Immature natural killer cell (primary cell): ENCODE data around the gene UBAC1. TPM values are rescaled to one million over a fixed set of nuclear protein-coding genes. Genes with fewer than 3 reads are reported as not detected.

Source experiments
- DNase-seq, 3 donors: peaks; one replicate each; pipeline ENCODE4 v3.0.0; 2022; ENCODE audit warnings: mixed read lengths in 1 of 3
- H3K27ac Mint-ChIP-seq, 6 donors: one replicate each; pipeline ENCODE4 v1.8.0; 2020; ENCODE audit warnings: mixed read lengths in 6 of 6, mild to moderate bottlenecking in 5 of 6, inconsistent platforms in 4 of 6, moderate library complexity in 3 of 6
- H3K27me3 Mint-ChIP-seq, 3 donors: one replicate each; pipeline ENCODE4 v1.8.0; 2020 to 2021; ENCODE audit warnings: low read depth in 3 of 3, mild to moderate bottlenecking in 3 of 3, mixed read lengths in 3 of 3, moderate library complexity in 3 of 3, inconsistent platforms in 1 of 3
- H3K36me3 Mint-ChIP-seq, 3 donors: one replicate each; pipeline ENCODE4 v1.8.0; 2020; ENCODE audit warnings: mixed read lengths in 3 of 3, inconsistent platforms in 2 of 3, mild to moderate bottlenecking in 2 of 3
- H3K4me1 Mint-ChIP-seq, 2 donors: one replicate each; pipeline ENCODE4 v1.8.0; 2020; ENCODE audit warnings: inconsistent platforms in 2 of 2, mild to moderate bottlenecking in 2 of 2, mixed read lengths in 2 of 2, moderate library complexity in 1 of 2
- H3K4me3 Mint-ChIP-seq, 5 donors: one replicate each; pipeline ENCODE4 v1.8.0; 2020; ENCODE audit warnings: mild to moderate bottlenecking in 5 of 5, mixed read lengths in 5 of 5, inconsistent platforms in 3 of 5, moderate library complexity in 3 of 5
- H3K9me3 Mint-ChIP-seq, 6 donors: one replicate each; pipeline ENCODE4 v1.8.0; 2020; ENCODE audit warnings: mild to moderate bottlenecking in 6 of 6, mixed read lengths in 6 of 6, inconsistent platforms in 4 of 6, moderate library complexity in 3 of 6
- polyA plus RNA-seq, 3 donors: library from polyadenylated mRNA; unstranded; fragments of 300-500 nt; fragmentation: Illumina TruSeq; gene quantifications; one replicate each; pipeline ENCODE4 v1.2.3, GENCODE V29; 2021

The UBAC1 gene
- polyA plus RNA-seq, 3 donors from 2014 or later, result 16.4 to 28.3 (median 17.7) TPM

DNA sequence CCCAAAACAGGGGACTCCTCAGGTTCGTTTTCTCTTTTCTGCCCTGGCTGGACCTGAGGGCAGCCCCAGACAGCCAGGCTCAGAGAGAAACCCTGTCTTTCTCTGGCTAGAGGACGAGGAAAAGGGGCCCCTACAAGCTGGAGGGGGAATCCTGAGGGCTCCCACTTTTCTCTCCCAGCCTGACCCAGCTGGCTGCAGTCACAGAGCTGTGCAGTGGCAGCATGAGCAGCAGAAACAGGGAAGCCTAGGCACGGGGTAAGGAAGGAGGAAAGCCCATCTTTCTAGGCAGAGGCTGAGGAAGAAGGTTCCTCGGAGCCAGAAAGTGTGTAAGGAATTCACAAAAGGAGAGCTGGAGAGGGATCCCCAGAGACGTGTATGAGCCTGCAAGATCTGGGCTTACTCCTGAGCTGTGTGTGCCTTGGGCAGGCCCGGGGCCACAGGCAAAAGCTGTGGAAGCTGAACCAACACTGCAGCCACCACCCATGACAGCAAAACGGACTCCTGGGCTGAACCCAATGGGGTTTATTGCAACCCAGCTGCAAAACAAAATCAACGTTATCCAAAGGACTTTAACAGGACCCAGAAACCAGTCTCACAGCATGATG, 70.0 kb downstream of the UBAC1 start:
- peaks cover 50 to 69% of the 10 kb centered on the region in 2 donors for H3K4me1 Mint-ChIP-seq
- peaks cover 0 to 6% (median 4%) of the 10 kb centered on the region in 3 donors for H3K27me3 Mint-ChIP-seq
- H3K27ac Mint-ChIP-seq, result peak overlapping the region in 1 of 6 donors; percentile 57
- H3K36me3 Mint-ChIP-seq, result no peaks in the 10 kb centered on the region
- no peak for DNase-seq
- no peak overlapping the region for H3K4me3 Mint-ChIP-seq
- no peaks in the 10 kb centered on the region for H3K9me3 Mint-ChIP-seq

DNA sequence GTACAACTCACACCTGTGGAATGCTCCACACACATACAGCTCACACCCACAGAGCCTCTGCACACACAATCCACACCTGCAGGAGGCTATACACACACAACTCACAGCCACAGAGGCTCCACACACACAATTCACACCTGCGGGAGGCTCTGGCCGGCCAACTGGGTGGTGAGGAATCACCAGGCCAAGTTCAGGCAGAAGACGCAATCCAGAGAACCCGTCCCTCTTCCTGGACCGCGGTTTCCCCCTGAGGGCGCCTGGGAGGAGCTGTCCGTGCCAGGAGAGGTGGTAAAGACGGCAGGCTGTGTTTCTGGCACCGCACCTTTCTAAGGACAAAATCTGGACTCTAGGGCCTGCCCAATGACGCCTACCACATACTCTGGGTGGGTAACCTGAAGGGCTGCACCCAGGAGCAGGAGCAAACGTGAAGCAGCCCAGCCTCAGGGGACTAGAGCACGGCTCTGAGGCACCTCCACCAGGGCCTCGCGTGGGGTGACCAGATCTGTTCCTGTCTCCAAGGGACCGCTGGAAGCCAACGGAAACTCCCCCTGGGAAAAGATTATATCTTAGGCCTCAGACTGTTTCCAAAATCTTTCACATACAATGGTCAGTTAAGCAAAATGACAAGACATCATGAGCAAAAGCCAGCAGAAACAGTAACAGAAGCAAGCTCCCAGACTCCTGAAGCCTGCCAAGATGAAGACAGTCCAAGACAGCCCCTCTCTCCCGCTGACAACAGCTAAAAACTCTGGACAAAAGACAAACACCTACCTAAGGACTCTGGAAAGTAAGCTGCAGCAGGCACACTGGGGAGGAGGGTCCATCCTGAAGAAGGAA, 70.8 kb downstream of the UBAC1 start:
- Mint-ChIP-seq H3K4me1 (peaks cover 49 to 67% of the 10 kb centered on the region in 2 donors), H3K36me3 (no peaks in the 10 kb centered on the region), H3K27ac (peak overlapping the region in 1 of 6 donors; percentile 5), H3K4me3 (no peak overlapping the region), H3K27me3 (peaks cover 0 to 6% (median 4%) of the 10 kb centered on the region in 3 donors), H3K9me3 (no peaks in the 10 kb centered on the region)
- DNase-seq, result no peak

DNA sequence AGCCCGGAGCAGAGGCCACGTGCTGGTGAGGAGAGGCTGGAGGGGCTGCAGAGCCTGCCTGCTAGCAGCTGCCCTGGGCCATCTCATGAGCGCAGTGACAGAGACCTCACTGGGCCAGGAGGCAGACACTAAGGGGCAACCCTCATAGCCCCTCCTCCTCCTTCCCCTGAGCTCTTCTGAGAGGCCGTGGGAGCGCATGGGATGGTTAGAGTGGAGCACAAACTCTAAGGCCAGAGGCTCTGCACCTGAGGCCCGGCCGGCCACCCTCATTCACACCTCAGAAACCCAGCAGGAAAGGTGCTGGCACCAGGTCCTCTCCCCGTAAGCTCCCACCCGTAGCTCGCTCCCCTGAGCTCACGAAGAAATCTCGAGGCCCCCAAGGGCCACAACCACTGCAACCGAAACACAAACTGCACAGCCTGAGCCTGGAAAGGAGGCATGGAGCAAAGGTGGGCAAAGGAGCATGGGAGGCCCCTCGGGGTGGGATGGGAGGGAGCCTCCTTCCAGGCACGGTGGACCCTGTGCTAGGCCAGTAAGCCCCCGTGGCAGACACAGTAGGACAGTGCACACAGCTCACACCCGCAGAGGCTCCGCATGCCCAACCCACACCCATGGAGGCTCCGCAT, 71.5 kb downstream of the UBAC1 start:
- no peaks in the 10 kb centered on the region for H3K9me3 Mint-ChIP-seq
- DNase-seq, result no peak
- H3K4me3 Mint-ChIP-seq, result no peak overlapping the region
- H3K4me1 Mint-ChIP-seq, result peaks cover 45 to 61% of the 10 kb centered on the region in 2 donors
- H3K36me3 Mint-ChIP-seq, result no peaks in the 10 kb centered on the region
- peaks cover 0 to 7% (median 4%) of the 10 kb centered on the region in 3 donors for H3K27me3 Mint-ChIP-seq
- peak overlapping the region in 5 of 6 donors; percentile 9 to 94 (median 86) for H3K27ac Mint-ChIP-seq

DNA sequence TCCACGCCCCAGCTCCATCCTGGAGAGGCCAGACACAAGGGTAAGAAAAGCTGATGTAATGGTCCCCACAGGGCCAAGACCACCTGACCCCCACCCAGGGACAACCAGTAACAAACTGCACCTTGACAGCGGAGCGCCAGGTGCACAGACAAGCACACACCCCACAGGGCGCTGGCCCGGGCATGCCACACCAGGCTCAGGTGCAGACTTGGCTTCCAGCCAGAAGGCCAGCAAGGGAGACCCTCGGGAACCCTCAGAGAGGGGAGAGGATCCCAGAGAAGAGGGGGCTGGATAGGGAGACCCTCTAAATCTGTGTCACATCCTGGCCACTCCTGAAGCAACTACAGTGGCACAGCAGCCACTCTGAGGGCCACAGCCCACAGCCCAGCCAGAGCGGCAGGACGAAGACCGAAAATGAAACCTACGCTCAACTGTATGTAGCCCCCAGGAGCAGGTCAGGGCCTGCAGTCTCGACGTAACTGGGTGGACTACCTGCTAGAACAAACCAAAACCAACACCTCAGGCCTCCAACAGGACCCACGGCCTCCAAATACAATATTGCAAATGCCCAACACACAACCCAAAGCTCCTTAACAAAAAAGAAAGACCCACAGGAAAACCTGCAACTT, 72.3 kb downstream of the UBAC1 start:
- Mint-ChIP-seq H3K9me3 (no peaks in the 10 kb centered on the region), H3K4me3 (peak overlapping the region; percentile 34 to 81 (median 67)), H3K4me1 (peaks cover 45 to 67% of the 10 kb centered on the region in 2 donors), H3K27me3 (peaks cover 0 to 7% (median 2%) of the 10 kb centered on the region in 3 donors), H3K36me3 (no peaks in the 10 kb centered on the region), H3K27ac (peak overlapping the region; percentile 9 to 94 (median 88))
- peak in 1 of 3 donors; percentile 22 for DNase-seq

DNA sequence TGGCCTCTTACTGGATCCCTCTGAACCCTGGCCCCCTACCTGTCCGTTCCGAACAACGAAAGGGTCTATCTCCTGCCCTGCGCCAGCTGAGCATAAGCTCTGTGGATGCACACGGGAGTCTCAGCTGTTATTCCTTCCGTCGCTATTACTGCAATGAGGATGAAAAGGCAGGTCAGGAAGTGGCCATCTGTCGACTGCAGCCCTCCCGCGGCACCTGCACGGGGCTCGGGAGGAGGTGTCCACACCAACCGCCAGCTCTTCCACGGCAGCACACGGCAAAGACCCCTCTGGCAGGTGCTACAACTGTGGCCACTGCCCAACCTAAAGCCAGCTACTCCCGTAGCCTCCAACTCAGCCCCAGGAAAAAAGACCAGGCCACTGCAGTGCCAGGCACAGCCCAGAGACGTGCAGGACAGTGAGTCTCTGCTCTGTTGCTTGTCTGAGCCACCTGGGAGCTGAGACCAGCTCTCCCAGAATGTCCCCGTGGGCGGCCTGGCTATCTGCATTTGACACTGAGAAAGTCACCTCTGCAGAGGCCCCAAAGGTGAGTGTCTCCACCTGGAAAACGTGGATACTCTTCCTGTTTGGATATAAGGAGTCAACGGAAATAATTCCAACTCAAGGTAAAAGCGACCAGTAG, 72.9 kb downstream of the UBAC1 start:
- H3K4me1 Mint-ChIP-seq, result peaks cover 48 to 67% of the 10 kb centered on the region in 2 donors
- no peak for DNase-seq
- peaks cover 0 to 6% (median 2%) of the 10 kb centered on the region in 3 donors for H3K27me3 Mint-ChIP-seq

DNA sequence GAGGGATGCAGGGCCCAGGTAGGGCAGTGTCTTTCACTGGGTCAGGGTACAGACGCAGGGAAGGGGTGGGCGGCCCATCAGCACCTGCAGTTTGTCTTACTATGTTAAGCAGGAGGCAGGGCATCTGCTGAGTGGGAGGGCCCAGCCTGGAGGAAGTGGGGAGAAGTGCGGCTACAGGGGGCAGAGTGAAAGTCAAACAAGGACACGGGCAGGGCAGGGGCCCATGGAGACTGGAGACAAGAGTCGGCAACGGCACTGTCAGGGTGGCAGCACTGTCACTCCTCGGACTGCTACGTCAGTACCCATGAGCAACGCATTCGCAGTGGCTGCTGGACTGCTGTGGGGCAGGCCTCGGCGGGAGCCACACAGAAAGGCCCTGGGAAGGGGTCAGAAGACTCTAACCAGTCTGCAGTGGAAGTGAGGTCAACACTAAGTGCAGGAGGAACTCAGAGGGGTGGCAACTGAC, 73.6 kb downstream of the UBAC1 start:
- no peaks in the 10 kb centered on the region for H3K9me3 Mint-ChIP-seq
- H3K4me3 Mint-ChIP-seq, result peak overlapping the region; percentile 68 to 83 (median 81)
- no peaks in the 10 kb centered on the region for H3K36me3 Mint-ChIP-seq
- DNase-seq, result peak; percentile 63 to 71 (median 70)
- peak overlapping the region; percentile 68 to 95 (median 90) for H3K27ac Mint-ChIP-seq
- peaks cover 45 to 67% of the 10 kb centered on the region in 2 donors for H3K4me1 Mint-ChIP-seq
- H3K27me3 Mint-ChIP-seq, result peaks cover 0 to 4% (median 2%) of the 10 kb centered on the region in 3 donors

More for the DNA sequence above, 72.9 kb downstream of the UBAC1 start:
- Mint-ChIP-seq H3K4me3 (peak overlapping the region in 4 of 5 donors; percentile 78 to 83 (median 82)), H3K36me3 (no peaks in the 10 kb centered on the region), H3K27ac (peak overlapping the region in 4 of 6 donors; percentile 86 to 95 (median 94)), H3K9me3 (no peaks in the 10 kb centered on the region)

DNA sequence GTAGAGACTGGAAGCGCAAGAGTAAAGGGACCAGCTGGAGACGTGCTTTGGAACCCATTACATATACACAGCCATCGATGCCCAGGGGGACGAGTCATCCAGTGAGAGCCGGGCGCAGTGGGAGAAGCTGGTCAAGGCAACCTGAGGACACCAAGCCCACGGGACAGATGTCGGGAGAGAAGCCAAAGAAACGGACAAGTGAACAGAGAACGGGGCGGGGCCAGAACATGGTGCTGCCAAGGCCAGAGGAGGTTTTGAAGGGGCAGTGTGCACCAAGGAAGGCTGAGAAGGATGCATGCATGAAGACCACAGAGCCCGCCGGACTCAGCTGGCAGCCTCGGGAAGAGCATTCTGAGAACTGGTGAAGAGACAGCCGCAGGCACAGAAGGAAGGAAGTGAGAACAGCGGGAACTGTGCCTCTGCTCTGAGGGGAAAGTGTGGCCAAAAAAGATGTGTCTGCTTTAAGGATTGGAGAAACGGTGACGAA, 74.1 kb downstream of the UBAC1 start:
- Mint-ChIP-seq H3K9me3 (no peaks in the 10 kb centered on the region), H3K36me3 (no peaks in the 10 kb centered on the region), H3K4me3 (peak overlapping the region; percentile 68 to 83 (median 81)), H3K27me3 (peaks cover 0 to 4% (median 2%) of the 10 kb centered on the region in 3 donors), H3K4me1 (peaks cover 45 to 69% of the 10 kb centered on the region in 2 donors), H3K27ac (peak overlapping the region; percentile 68 to 95 (median 90))
- no peak for DNase-seq

DNA sequence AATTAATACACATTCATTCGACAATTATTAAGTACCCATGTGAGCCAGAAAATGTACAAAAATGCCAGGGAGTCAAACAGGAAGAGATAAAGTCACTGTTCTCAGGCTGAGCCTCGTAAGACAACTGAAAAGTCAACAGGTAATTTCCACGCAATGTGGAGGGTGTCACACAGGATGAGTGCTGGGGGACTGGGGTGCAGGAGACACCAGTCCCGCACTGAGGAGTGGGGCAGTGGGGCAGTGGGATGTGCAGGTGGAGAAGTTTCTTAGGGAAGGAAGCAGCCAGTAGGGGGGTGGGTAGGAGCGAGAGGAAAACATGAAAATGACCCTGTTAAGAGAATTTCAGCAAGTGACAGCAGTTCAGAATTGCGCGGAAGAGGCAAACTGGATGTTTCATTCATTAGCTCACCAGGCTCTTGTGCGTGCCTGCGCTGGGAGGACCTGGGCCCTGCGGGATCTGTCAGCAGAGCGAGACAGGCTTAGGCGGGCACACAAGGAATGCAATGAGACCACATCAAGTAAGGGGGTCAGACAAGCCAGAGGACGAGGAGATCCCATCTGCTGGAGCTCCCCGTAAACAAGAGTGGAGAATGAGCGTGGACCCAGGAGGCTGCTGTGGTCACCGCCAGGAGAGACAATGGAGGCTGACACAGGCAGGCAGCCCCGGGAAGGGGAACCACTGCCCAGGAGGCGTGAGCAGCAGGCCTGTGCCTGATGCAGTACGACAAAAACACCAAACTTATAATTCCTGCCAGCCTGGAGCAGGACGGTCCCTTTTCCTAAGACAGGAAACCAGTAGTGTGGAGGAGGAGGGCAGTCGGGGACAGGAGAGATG, 74.8 kb downstream of the UBAC1 start:
- DNase-seq, result no peak
- no peaks in the 10 kb centered on the region for H3K9me3 Mint-ChIP-seq
- peak overlapping the region; percentile 9 to 95 (median 79) for H3K27ac Mint-ChIP-seq
- peaks cover 47 to 62% of the 10 kb centered on the region in 2 donors for H3K4me1 Mint-ChIP-seq
- H3K4me3 Mint-ChIP-seq, result peak overlapping the region; percentile 68 to 83 (median 81)
- no peaks in the 10 kb centered on the region for H3K36me3 Mint-ChIP-seq
- H3K27me3 Mint-ChIP-seq, result peaks cover 0 to 4% (median 2%) of the 10 kb centered on the region in 3 donors

DNA sequence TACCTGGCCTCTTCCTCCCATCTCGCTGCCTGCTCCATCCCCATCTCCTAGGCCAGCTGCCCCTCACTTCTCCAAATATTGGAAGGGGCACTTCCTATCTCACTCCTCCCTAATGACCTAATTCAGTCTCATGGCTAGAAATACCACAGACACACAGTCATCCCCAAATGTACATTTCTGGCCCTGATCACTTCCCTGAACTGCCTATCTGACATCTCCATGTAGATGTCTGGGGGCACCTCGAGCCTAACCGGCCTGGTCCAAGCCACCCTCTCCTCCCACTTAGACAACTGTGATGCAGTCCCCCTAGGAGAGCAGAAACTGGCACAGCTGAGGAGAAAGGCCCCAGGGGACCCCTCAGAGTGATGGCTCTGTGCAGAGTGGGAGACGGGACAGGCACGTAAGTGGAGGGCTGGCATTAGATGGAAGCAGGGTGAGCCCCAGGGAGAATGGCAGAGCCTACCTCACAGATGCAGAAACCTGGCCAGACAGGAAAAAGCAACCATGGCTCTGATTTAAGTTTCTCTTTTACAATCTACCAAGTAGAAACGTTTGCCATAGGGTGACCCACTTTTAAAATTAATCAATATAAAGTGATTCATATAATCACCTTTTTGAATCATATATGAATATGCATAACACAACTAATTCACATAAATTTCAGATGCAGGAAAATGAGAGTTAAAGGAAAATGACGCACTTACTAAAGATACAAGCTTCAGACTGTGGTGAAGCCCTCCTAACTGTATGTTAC, 75.9 kb downstream of the UBAC1 start:
- H3K4me1 Mint-ChIP-seq, result peaks cover 44 to 62% of the 10 kb centered on the region in 2 donors
- H3K9me3 Mint-ChIP-seq, result no peaks in the 10 kb centered on the region
- peaks cover 0 to 4% (median 2%) of the 10 kb centered on the region in 3 donors for H3K27me3 Mint-ChIP-seq
- H3K36me3 Mint-ChIP-seq, result no peaks in the 10 kb centered on the region
- DNase-seq, result no peak
- H3K27ac Mint-ChIP-seq, result peak overlapping the region in 2 of 6 donors; percentile 35 to 70
- no peak overlapping the region for H3K4me3 Mint-ChIP-seq

DNA sequence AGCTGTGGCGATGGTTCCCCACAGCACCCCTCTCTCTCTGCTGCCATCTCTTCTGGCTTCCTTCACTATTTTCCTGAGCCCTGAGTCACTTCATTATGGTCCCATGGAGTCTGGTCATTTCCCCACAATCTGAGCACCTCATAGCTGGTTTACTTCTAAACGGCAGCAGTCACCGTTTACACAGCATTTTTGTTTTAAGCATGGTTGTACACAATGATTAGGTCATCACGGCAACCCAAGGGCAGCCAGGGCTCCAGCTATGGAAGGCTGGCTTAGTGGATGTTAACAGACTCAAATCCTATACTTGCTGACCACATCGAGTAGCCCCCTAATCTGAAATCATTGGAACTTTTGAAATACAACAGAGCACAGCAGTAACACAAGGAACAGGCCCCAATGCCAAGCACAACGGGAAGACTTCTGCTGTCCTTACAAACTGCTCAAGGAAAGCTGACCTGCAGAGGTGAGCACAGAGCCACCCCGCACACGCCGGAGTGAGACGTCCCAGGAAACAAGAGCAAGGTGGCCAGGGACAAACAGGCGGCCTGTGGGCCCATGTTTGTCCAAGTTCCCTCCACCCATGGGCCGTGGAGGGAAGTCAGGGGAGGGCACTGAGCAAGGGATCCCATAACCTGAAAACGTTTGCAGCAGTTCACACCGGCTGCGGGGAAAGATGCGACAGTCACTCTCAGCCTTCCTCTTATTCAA, 76.7 kb downstream of the UBAC1 start:
- peaks cover 0 to 4% (median 2%) of the 10 kb centered on the region in 3 donors for H3K27me3 Mint-ChIP-seq
- peaks cover 44 to 63% of the 10 kb centered on the region in 2 donors for H3K4me1 Mint-ChIP-seq

More for the DNA sequence above, 76.7 kb downstream of the UBAC1 start:
- peak overlapping the region in 1 of 5 donors; percentile 25 for H3K4me3 Mint-ChIP-seq
- H3K9me3 Mint-ChIP-seq, result no peaks in the 10 kb centered on the region
- H3K27ac Mint-ChIP-seq, result peak overlapping the region in 2 of 6 donors; percentile 7 to 20
- DNase-seq, result no peak
- peaks cover 0 to 2% (median 0%) of the 10 kb centered on the region in 3 donors for H3K36me3 Mint-ChIP-seq
